ENCODE results near the gene SP140L. TPM values are rescaled to one million over a fixed set of nuclear protein-coding genes. Genes with fewer than 3 reads are reported as not detected.

Gene SP140L
- total RNA-seq, 1 experiment from 2014 or later = 16.6 TPM

GRCh38 chr2:230312638-230313037 lies 14.4 kb upstream of the SP140L start:
- ChIA-PET CTCF (no interaction called here), POLR2A (no interaction called here)
- no peak for DNase-seq (ENCODE audit: low read depth, low spot score)

GRCh38 chr2:230317366-230317765 lies 9.6 kb upstream of the SP140L start:
- ATAC-seq (no peak), DNase-seq (ENCODE audit: low read depth, low spot score) (no peak)
- ChIA-PET POLR2A (no interaction called here), CTCF (no interaction called here)
- BruUV-seq (replicated peaks) = no TSS peak
- no peak overlapping the region for H3K4me3 ChIP-seq (ENCODE audit: low read depth in 2 of 2, low read length in 2 of 2)
- no peak overlapping the region for H3K27ac ChIP-seq (ENCODE audit: low read length)
- no peaks in the 10 kb centered on the region for H3K36me3 ChIP-seq (ENCODE audit: control insufficient read depth, insufficient read depth, low read length)
- TF ChIP-seq, protein P1, sequence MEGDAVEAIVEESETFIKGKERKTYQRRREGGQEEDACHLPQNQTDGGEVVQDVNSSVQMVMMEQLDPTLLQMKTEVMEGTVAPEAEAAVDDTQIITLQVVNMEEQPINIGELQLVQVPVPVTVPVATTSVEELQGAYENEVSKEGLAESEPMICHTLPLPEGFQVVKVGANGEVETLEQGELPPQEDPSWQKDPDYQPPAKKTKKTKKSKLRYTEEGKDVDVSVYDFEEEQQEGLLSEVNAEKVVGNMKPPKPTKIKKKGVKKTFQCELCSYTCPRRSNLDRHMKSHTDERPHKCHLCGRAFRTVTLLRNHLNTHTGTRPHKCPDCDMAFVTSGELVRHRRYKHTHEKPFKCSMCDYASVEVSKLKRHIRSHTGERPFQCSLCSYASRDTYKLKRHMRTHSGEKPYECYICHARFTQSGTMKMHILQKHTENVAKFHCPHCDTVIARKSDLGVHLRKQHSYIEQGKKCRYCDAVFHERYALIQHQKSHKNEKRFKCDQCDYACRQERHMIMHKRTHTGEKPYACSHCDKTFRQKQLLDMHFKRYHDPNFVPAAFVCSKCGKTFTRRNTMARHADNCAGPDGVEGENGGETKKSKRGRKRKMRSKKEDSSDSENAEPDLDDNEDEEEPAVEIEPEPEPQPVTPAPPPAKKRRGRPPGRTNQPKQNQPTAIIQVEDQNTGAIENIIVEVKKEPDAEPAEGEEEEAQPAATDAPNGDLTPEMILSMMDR (IDR thresholded peaks at IDR 0.05) = no peak
- TF ChIP-seq TCF7L2 (IDR thresholded peaks at IDR 0.05; ENCODE audit: low read depth, low read length) (no peak), POLR2AphosphoS5 (IDR thresholded peaks at IDR 0.05; ENCODE audit: low read depth, low read length) (no peak), SIN3A (IDR thresholded peaks at IDR 0.05; ENCODE audit: borderline replicate concordance, insufficient read depth, low read depth, low read length) (no peak)
- TF ChIP-seq, protein P2, sequence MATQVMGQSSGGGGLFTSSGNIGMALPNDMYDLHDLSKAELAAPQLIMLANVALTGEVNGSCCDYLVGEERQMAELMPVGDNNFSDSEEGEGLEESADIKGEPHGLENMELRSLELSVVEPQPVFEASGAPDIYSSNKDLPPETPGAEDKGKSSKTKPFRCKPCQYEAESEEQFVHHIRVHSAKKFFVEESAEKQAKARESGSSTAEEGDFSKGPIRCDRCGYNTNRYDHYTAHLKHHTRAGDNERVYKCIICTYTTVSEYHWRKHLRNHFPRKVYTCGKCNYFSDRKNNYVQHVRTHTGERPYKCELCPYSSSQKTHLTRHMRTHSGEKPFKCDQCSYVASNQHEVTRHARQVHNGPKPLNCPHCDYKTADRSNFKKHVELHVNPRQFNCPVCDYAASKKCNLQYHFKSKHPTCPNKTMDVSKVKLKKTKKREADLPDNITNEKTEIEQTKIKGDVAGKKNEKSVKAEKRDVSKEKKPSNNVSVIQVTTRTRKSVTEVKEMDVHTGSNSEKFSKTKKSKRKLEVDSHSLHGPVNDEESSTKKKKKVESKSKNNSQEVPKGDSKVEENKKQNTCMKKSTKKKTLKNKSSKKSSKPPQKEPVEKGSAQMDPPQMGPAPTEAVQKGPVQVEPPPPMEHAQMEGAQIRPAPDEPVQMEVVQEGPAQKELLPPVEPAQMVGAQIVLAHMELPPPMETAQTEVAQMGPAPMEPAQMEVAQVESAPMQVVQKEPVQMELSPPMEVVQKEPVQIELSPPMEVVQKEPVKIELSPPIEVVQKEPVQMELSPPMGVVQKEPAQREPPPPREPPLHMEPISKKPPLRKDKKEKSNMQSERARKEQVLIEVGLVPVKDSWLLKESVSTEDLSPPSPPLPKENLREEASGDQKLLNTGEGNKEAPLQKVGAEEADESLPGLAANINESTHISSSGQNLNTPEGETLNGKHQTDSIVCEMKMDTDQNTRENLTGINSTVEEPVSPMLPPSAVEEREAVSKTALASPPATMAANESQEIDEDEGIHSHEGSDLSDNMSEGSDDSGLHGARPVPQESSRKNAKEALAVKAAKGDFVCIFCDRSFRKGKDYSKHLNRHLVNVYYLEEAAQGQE (IDR thresholded peaks at IDR 0.05; ENCODE audit: insufficient read depth in 1 of 2, low read depth in 2 of 2, low read length in 1 of 2) = no peak
- H3K9me3 ChIP-seq (ENCODE audit: control insufficient read depth, insufficient read depth, low read depth, low read length) = no peaks in the 10 kb centered on the region
- H3K4me1 ChIP-seq (ENCODE audit: control insufficient read depth, insufficient read depth, low read length) = no peaks in the 10 kb centered on the region
- intact Hi-C loops (cut with micrococcal nuclease; ENCODE audit: unreplicated experiment) = no loop called here
- H3K27me3 ChIP-seq (ENCODE audit: control insufficient read depth, insufficient read depth, low read length) = no peaks in the 10 kb centered on the region
- in situ Hi-C loops (cut with HindIII; ENCODE audit: low pct_unique_long_range_greater_than_20kb, low sequenced_read_pairs) = no loop called here

More at GRCh38 chr2:230312638-230313037, 14.4 kb upstream of the SP140L start:
- Histone ChIP-seq H3K9me3 (ENCODE audit: control insufficient read depth, insufficient read depth, low read depth, low read length) (no peaks in the 10 kb centered on the region), H3K4me3 (ENCODE audit: low read depth in 2 of 2, low read length in 2 of 2) (no peak overlapping the region), H3K36me3 (ENCODE audit: control insufficient read depth, insufficient read depth, low read length) (no peaks in the 10 kb centered on the region), H3K4me1 (ENCODE audit: control insufficient read depth, insufficient read depth, low read length) (no peaks in the 10 kb centered on the region), H3K27me3 (ENCODE audit: control insufficient read depth, insufficient read depth, low read length) (no peaks in the 10 kb centered on the region), H3K27ac (ENCODE audit: low read length) (no peak overlapping the region)
- ATAC-seq = no peak
- TF ChIP-seq POLR2AphosphoS5 (IDR thresholded peaks at IDR 0.05; ENCODE audit: low read depth, low read length) = no peak
- no peak for TF ChIP-seq SIN3A (IDR thresholded peaks at IDR 0.05; ENCODE audit: borderline replicate concordance, insufficient read depth, low read depth, low read length)
- TF ChIP-seq, protein P2 (IDR thresholded peaks at IDR 0.05; ENCODE audit: insufficient read depth in 1 of 2, low read depth in 2 of 2, low read length in 1 of 2) = no peak
- TF ChIP-seq TCF7L2 (IDR thresholded peaks at IDR 0.05; ENCODE audit: low read depth, low read length) = no peak
- TF ChIP-seq, protein P1 (IDR thresholded peaks at IDR 0.05) = no peak
- no TSS peak for BruUV-seq (replicated peaks)
- intact Hi-C loops (cut with micrococcal nuclease; ENCODE audit: unreplicated experiment) (no loop called here), in situ Hi-C loops (cut with HindIII; ENCODE audit: low pct_unique_long_range_greater_than_20kb, low sequenced_read_pairs) (no loop called here)
